Measurements from ENCODE around the gene TMEM202.
"Not testable (repeated sequence)": the region's sequence is repeated elsewhere in the genome, so short reads cannot be mapped to it uniquely, and the experiment has no call there.

DNA sequence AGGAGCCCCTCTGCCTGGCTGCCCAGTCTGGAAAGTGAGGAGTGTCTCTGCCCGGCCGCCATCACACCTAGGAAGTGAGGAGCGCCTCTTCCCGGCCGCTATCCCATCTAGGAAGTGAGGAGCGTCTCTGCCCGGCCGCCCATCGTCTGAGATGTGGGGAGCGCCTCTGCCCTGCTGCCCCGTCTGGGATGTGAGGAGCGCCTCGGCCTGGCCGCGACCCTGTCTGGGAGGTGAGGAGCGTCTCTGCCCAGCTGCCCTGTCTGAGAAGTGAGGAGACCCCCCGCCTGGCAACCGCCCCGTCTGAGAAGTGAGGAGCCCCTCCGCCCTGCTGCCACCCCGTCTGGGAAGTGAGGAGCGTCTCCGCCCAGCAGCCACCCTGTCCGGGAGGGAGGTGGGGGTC, 1.8 kb upstream of the TMEM202 start:
- TF ChIP-seq, protein P1, sequence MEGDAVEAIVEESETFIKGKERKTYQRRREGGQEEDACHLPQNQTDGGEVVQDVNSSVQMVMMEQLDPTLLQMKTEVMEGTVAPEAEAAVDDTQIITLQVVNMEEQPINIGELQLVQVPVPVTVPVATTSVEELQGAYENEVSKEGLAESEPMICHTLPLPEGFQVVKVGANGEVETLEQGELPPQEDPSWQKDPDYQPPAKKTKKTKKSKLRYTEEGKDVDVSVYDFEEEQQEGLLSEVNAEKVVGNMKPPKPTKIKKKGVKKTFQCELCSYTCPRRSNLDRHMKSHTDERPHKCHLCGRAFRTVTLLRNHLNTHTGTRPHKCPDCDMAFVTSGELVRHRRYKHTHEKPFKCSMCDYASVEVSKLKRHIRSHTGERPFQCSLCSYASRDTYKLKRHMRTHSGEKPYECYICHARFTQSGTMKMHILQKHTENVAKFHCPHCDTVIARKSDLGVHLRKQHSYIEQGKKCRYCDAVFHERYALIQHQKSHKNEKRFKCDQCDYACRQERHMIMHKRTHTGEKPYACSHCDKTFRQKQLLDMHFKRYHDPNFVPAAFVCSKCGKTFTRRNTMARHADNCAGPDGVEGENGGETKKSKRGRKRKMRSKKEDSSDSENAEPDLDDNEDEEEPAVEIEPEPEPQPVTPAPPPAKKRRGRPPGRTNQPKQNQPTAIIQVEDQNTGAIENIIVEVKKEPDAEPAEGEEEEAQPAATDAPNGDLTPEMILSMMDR (IDR thresholded peaks at IDR 0.05), result not testable (repeated sequence)
- TF ChIP-seq POLR2A (IDR thresholded peaks at IDR 0.05), result not testable (repeated sequence)

Data from adrenal gland (tissue), 5 donors.